ENCODE measurements around the gene KCNN2. TPM values are rescaled to one million over a fixed set of nuclear protein-coding genes. Genes with fewer than 3 reads are reported as not detected.

KCNN2 gene
- total and polyA plus RNA-seq, 9 of the 15 experiments (the other 6 are each of a cell fraction or from before 2014, with no cell fraction given), result 0.07 TPM; not detected in 8

GRCh38 chr5:114411380-114411931 is 49.6 kb downstream of the KCNN2 start:
- Histone ChIP-seq H3K9me1 (ENCODE audit: control insufficient read depth, insufficient read depth, low read length) (no peaks in the 10 kb centered on the region), H3K4me2 (ENCODE audit: insufficient read depth, low read length) (no peak overlapping the region), H3K27me3 (ENCODE audit: control insufficient read depth in 2 of 2, insufficient read depth in 2 of 2, low read length in 2 of 2) (no peaks in the 10 kb centered on the region), H3K4me1 (replicated peaks in 1 of 2; ENCODE audit: control insufficient read depth in 2 of 2, insufficient read depth in 2 of 2, low read length in 2 of 2) (no peaks in the 10 kb centered on the region), H3K27ac (ENCODE audit: extremely low read depth, low read depth, low read length) (no peak overlapping the region), H4K20me1 (replicated peaks; ENCODE audit: control insufficient read depth, insufficient read depth, low read length) (no peaks in the 10 kb centered on the region), H3K4me3 (no peak overlapping the region), H2AFZ (ENCODE audit: low read depth, low read length) (no peak overlapping the region), H3K9me3 (replicated peaks; ENCODE audit: control insufficient read depth, insufficient read depth, low read depth, low read length) (no peaks in the 10 kb centered on the region; the same call in none of the 2 replicates), H3K9ac (ENCODE audit: insufficient read depth in 1 of 2, low read depth in 2 of 2, low read length in 2 of 2) (no peak overlapping the region), H3K79me2 (ENCODE audit: control insufficient read depth, insufficient read depth, low read length) (no peaks in the 10 kb centered on the region), H3K36me3 (ENCODE audit: control insufficient read depth, insufficient read depth, low read length) (no peaks in the 10 kb centered on the region)
- DNase-seq (ENCODE audit: extremely low read depth in 1 of 4, low spot score in 3 of 4) (no peak), ATAC-seq (no peak), FAIRE-seq (no peak)
- ChIA-PET POLR2A (no interaction called here), CTCF (ENCODE audit: low intra/inter-chr PET ratio) (no interaction called here)
- TF ChIP-seq EWSR1 (IDR thresholded peaks at IDR 0.05; ENCODE audit: borderline replicate concordance, low read depth, partially characterized antibody) (no peak), ZC3H11A (IDR thresholded peaks at IDR 0.05; ENCODE audit: low read depth, low read length) (no peak), ZNF778 (CRISPR knock-in tag; IDR thresholded peaks at IDR 0.05) (no peak), KAT2B (IDR thresholded peaks at IDR 0.05; ENCODE audit: low read depth, low read length) (no peak), ZNF57 (CRISPR knock-in tag; IDR thresholded peaks at IDR 0.05) (no peak), NUFIP1 (IDR thresholded peaks at IDR 0.05; ENCODE audit: partially characterized antibody) (no peak), CREB3 (tag; conservative IDR thresholded peaks at IDR 0.05; ENCODE audit: low read depth) (no peak), MCM3 (IDR thresholded peaks at IDR 0.05) (no peak), GATA2 (CRISPR knock-in tag; IDR thresholded peaks at IDR 0.05) (no peak), ARID3A (IDR thresholded peaks at IDR 0.05; ENCODE audit: borderline replicate concordance, low read depth, low read length) (no peak), ZNF175 (CRISPR knock-in tag; IDR thresholded peaks at IDR 0.05; ENCODE audit: low read depth) (no peak), SAP30 (IDR thresholded peaks at IDR 0.05; ENCODE audit: borderline replicate concordance, insufficient read depth, low read depth, low read length, poor library complexity, severe bottlenecking) (no peak), FOXP1 (CRISPR knock-in tag; IDR thresholded peaks at IDR 0.05) (no peak)
- TF ChIP-seq, protein P1, sequence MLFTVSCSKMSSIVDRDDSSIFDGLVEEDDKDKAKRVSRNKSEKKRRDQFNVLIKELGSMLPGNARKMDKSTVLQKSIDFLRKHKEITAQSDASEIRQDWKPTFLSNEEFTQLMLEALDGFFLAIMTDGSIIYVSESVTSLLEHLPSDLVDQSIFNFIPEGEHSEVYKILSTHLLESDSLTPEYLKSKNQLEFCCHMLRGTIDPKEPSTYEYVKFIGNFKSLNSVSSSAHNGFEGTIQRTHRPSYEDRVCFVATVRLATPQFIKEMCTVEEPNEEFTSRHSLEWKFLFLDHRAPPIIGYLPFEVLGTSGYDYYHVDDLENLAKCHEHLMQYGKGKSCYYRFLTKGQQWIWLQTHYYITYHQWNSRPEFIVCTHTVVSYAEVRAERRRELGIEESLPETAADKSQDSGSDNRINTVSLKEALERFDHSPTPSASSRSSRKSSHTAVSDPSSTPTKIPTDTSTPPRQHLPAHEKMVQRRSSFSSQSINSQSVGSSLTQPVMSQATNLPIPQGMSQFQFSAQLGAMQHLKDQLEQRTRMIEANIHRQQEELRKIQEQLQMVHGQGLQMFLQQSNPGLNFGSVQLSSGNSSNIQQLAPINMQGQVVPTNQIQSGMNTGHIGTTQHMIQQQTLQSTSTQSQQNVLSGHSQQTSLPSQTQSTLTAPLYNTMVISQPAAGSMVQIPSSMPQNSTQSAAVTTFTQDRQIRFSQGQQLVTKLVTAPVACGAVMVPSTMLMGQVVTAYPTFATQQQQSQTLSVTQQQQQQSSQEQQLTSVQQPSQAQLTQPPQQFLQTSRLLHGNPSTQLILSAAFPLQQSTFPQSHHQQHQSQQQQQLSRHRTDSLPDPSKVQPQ (CRISPR knock-in tag; IDR thresholded peaks at IDR 0.05; ENCODE audit: borderline replicate concordance), result no peak
- TF ChIP-seq, protein P2, sequence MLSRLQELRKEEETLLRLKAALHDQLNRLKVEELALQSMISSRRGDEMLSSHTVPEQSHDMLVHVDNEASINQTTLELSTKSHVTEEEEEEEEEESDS (CRISPR knock-in tag; IDR thresholded peaks at IDR 0.05), result no peak
- WGBS (ENCODE audit: insufficient coverage, low coverage, missing lambda C conversion rate), result 0% methylated on average over 2 of the region's 3 CpGs
- in situ Hi-C loops (cut with MboI), result no loop called here
- intact Hi-C loops (cut with micrococcal nuclease), result no loop called here
- BruUV-seq (replicated peaks), result no TSS peak

All from K562 (cell line).